Prostate gland (tissue), 2 donors: ENCODE data around the gene REEP6. TPM values are rescaled to one million over a fixed set of nuclear protein-coding genes. Genes with fewer than 3 reads are reported as not detected.

ENCODE experiments used
- DNase-seq: peaks from one replicate; pipeline ENCODE4 v3.0.0-alpha.2; 2019; ENCODE audit warnings: low spot score
- H3K27ac ChIP-seq, 2 donors: fragments of 200-600 bp; sonication (generic); 2 replicates each; pipeline ENCODE4 v1.5.1; 2017 to 2019
- H3K27me3 ChIP-seq: fragments of 200-600 bp; sonication (generic); replicated peaks from 2 replicates; pipeline ENCODE4 v1.5.1; 2019; ENCODE audit not compliant: insufficient read depth
- H3K36me3 ChIP-seq, 2 donors: fragments of 200-600 bp; sonication (generic); 1 replicate in 1 of 2; 2 replicates in 1 of 2; pipeline versions ENCODE4 v1.5.1 to v1.8.1; 2017 to 2019
- H3K4me1 ChIP-seq: fragments of 200-600 bp; sonication (generic); replicated peaks from 2 replicates; pipeline ENCODE4 v1.5.1; 2019
- H3K4me3 ChIP-seq, 2 donors: fragments of 200-600 bp; sonication (generic); 2 replicates each; pipeline ENCODE4 v1.5.1; 2017 to 2019
- H3K9me3 ChIP-seq: fragments of 200-600 bp; sonication (generic); 2 replicates; pipeline ENCODE4 v1.5.1; 2017
- POLR2A ChIP-seq: fragments of 450-650 bp; IDR thresholded peaks from one replicate; pipeline ENCODE4 v1.6.1; 2016; ENCODE audit warnings: antibody characterized with exemption, mild to moderate bottlenecking
- POLR2AphosphoS5 ChIP-seq: sonication (generic); formaldehyde crosslinking; IDR thresholded peaks from one replicate; pipeline ENCODE4 v1.6.1; 2017; ENCODE audit warnings: antibody characterized with exemption
- WGBS: methylation state at CpG from one replicate; pipeline ENCODE4 v1.1.5; 2018; 5-methylcytosine and 5-hydroxymethylcytosine counted together
- intact Hi-C: fragments of 100-400 bp; cut with DNase I; formaldehyde crosslinking; loops from one replicate; pipeline ENCODE4 v1.14.2; 2022
- total RNA-seq, 2 donors: library from RNA; depleted of rRNA; stranded (reverse); fragments of >200 nt; gene quantifications; one replicate each; pipeline ENCODE4 v1.1.0, GENCODE V29; 2016
- TF ChIP-seq, protein P1 (sequence below), 4 experiments: fragments of 200-600 bp in 2 of 4; fragments of 450-650 bp in 2 of 4; sonication (generic) in 2 of 4; IDR thresholded peaks; 1 replicate in 3 of 4; 2 replicates in 1 of 4; pipeline ENCODE4 v1.5.1; 2016 to 2019; ENCODE audit warnings: antibody characterized with exemption in 4 of 4, mild to moderate bottlenecking in 2 of 4, moderate library complexity in 2 of 4

The REEP6 gene
- total RNA-seq, 2 donors from 2014 or later = 61.9 to 349 TPM

DNA sequence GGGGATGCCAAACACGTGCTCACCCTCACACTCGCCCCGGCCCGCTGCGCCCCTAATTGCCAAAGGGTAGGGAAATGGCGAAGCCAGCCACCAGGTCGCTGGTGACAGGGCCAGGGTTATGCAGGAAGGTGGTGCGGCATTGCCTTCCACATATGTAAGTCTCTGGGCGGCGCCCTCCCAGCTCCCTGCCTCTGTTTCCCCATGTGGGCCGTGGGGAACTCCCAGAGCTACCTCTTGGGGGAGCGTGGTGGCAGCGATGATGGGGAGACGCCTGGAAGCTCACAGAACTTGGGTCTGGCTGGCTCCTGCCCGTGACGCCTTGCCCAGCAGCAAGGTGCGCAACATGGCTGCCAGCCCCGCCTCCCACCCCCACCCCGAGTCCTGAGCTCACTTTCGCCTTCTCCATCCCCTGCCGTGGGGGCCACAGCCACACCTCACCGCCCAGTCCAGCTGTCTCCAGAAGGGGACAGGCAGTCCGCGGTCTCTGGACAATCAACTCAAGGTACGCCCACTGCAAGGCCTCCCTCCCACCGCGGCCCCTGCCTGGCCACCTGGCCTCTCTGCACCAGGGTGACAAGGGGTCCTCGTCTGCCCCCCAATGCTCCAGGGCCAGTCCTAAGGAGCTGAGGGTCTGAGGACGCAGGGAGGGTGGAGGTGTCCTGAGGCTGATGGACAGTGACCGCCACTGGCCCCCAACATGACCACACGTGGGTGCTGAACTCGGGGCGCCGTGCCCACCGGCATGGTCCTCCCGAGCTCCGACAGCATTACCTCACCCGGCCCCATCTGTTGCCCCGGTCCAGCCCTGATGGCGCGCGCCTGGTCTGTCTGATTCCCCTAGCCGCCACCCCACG, 18.5 kb upstream of the REEP6 start:
- H3K4me1 ChIP-seq = peaks cover 22% of the 10 kb centered on the region
- H3K36me3 ChIP-seq = no peaks in the 10 kb centered on the region
- peaks cover 28% of the 10 kb centered on the region for H3K27me3 ChIP-seq
- H3K4me3 ChIP-seq = no peak overlapping the region
- WGBS = 42% methylated on average over 42 of the region's 44 CpGs
- no peak overlapping the region for H3K27ac ChIP-seq
- H3K9me3 ChIP-seq = no peaks in the 10 kb centered on the region
- intact Hi-C loops = no loop called here
- no peak for TF ChIP-seq POLR2AphosphoS5
- TF ChIP-seq, protein P1, sequence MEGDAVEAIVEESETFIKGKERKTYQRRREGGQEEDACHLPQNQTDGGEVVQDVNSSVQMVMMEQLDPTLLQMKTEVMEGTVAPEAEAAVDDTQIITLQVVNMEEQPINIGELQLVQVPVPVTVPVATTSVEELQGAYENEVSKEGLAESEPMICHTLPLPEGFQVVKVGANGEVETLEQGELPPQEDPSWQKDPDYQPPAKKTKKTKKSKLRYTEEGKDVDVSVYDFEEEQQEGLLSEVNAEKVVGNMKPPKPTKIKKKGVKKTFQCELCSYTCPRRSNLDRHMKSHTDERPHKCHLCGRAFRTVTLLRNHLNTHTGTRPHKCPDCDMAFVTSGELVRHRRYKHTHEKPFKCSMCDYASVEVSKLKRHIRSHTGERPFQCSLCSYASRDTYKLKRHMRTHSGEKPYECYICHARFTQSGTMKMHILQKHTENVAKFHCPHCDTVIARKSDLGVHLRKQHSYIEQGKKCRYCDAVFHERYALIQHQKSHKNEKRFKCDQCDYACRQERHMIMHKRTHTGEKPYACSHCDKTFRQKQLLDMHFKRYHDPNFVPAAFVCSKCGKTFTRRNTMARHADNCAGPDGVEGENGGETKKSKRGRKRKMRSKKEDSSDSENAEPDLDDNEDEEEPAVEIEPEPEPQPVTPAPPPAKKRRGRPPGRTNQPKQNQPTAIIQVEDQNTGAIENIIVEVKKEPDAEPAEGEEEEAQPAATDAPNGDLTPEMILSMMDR (IDR thresholded peaks at IDR 0.05) = no peak
- no peak for TF ChIP-seq POLR2A
- no peak for DNase-seq

DNA sequence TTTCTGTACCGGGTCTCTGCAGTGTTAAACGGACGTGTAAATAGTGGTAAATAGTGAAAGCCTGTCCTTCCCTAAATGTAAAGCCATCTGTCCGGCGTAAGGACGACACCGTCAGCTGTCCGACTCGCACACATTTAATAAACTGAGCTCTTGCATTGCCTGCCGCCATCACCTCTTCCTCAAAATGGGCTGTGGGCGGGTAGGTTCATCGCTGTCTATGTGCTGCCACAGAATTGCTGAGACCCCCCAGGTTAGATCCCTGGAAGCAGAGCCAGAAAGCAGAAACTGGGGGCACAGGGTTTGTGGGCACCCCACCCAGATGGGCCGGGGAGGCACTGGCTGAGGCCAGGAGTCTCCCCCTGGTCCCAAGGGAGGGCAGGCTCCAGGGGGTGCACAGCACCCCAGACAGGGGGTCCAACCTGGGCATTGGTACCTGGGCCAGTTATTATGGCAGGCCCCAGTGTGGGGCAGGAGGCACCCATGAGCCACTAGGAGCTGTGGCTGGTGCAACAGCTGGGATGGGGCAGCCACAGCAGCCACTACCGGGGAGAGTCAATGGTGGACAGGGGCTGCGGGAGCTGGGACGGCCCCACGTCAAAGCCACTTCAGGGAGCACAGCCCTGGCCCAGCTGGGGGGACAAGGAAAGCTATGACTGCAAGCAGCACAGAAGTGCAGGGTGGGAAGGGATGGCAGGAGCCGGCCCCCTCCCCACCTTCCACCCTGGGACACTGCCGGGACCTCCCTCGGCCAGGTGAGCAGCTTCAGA, 17.7 kb upstream of the REEP6 start:
- Histone ChIP-seq H3K4me1 (peaks cover 22% of the 10 kb centered on the region), H3K36me3 (no peaks in the 10 kb centered on the region), H3K27ac (no peak overlapping the region), H3K4me3 (no peak overlapping the region), H3K27me3 (peaks cover 21% of the 10 kb centered on the region), H3K9me3 (no peaks in the 10 kb centered on the region)
- TF ChIP-seq, protein P1 (IDR thresholded peaks at IDR 0.05) = no peak
- TF ChIP-seq POLR2AphosphoS5 = no peak
- TF ChIP-seq POLR2A = no peak
- intact Hi-C loops = no loop called here
- no peak for DNase-seq
- 68% methylated on average over 19 of the region's 20 CpGs for WGBS

DNA sequence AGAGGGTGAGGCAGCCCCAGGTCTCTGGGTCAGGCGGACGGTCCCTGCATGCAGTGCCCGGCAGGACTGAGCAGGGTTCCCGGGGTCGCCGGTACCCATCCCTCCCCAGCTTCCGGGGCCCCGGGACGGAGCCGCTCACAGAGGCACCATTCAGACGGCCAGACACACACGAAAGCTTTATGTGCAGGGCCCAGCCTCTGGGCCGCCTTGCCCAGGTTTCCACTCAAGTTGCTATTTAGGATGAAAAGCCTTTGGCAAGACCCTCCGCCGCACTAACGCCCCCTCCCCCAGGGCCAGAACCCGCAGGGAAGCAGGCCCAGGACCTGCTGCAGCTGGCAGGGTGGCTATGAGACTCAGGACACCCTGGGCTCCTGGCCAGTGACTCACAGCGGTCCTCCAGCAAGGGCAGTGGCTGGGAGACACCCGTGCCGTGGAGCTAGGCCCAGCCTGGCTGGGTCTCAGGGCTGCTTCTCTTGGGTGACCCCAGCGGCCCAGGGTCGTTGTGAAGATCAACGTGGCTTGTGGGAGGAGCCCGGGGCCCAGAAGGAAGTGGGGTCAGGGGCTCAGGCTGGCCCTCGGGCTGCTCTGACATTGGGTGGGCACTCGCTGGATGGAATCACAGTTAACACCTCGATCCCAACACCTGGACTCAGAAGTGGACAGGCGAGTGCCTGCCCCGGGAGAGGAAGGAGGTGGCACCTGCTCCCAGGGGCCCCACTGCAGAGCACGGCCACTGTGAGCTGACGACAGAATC, 16.8 kb upstream of the REEP6 start:
- Histone ChIP-seq H3K27me3 (peaks cover 16% of the 10 kb centered on the region), H3K4me3 (no peak overlapping the region), H3K9me3 (no peaks in the 10 kb centered on the region), H3K27ac (no peak overlapping the region), H3K36me3 (no peaks in the 10 kb centered on the region), H3K4me1 (peaks cover 17% of the 10 kb centered on the region)
- no peak for TF ChIP-seq POLR2A
- TF ChIP-seq, protein P1 (IDR thresholded peaks at IDR 0.05) = no peak
- TF ChIP-seq POLR2AphosphoS5 = no peak
- WGBS = 77% methylated on average over 28 of the region's 31 CpGs
- intact Hi-C loops = no loop called here
- no peak for DNase-seq

DNA sequence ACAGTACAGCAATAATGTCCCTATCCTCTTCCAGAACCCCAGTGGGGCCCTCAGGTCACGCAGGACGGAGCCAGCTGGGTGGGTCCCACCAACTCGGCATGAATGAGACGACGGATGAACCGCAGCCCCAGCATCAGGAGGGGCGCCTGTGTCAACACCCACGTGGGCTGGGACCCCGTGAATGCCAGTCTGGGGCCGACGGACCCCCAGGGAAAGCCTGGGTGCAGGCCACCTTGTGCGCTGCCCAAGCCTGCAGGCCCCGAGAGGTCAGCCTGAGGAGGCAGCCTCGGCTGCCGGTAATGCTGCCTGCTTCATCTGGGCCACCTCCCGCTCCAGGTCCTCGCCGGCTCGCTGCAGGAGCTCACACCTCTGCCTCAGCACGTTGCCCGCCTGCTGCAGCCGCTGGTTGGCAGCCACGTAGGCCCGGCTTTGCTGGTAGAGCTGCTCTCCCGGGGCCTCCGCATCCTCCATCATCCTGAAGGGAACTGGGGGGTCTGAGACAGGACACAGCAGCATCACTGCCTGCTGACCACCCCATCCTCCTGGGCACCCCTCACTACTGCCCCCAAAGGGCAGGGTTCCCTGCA, 16.1 kb upstream of the REEP6 start:
- 89% methylated on average over 20 of the region's 26 CpGs for WGBS
- Histone ChIP-seq H3K9me3 (no peaks in the 10 kb centered on the region), H3K27me3 (peaks cover 14% of the 10 kb centered on the region), H3K27ac (no peak overlapping the region), H3K36me3 (no peaks in the 10 kb centered on the region), H3K4me3 (no peak overlapping the region), H3K4me1 (peaks cover 13% of the 10 kb centered on the region)
- no peak for TF ChIP-seq POLR2AphosphoS5
- TF ChIP-seq, protein P1 (IDR thresholded peaks at IDR 0.05) = no peak
- TF ChIP-seq POLR2A = no peak
- intact Hi-C loops = no loop called here
- no peak for DNase-seq
